Endodermal cell (in vitro differentiated cells): Measurements from ENCODE around the gene PARVA. TPM values are rescaled to one million over a fixed set of nuclear protein-coding genes. Genes with fewer than 3 reads are reported as not detected.
A peak's percentile ranks its signal among the peaks of the same experiment; 100 is the strongest.

Source experiments
- DNase-seq: peaks from one replicate; pipeline ENCODE4 v3.0.0-alpha.2; 2017
- H3K27ac ChIP-seq: 2 replicates; pipeline ENCODE4 v1.5.1; 2013; ENCODE audit warnings: mild to moderate bottlenecking, low read depth, low read length, moderate library complexity
- H3K27me3 ChIP-seq: 2 replicates; pipeline ENCODE4 v1.6.1; 2013; ENCODE audit warnings: mild to moderate bottlenecking, low read length, moderate library complexity; ENCODE audit not compliant: insufficient read depth, control insufficient read depth, poor library complexity, severe bottlenecking
- H3K36me3 ChIP-seq: 2 replicates; pipeline ENCODE4 v1.7.0; 2013; ENCODE audit warnings: mild to moderate bottlenecking, low read length, moderate library complexity; ENCODE audit not compliant: control insufficient read depth, insufficient read depth
- H3K4me1 ChIP-seq: one replicate; pipeline ENCODE4 v1.7.0; 2013; ENCODE audit warnings: low read length; ENCODE audit not compliant: control insufficient read depth, insufficient read depth
- H3K4me3 ChIP-seq: 2 replicates; pipeline ENCODE4 v1.5.1; 2013; ENCODE audit warnings: mild to moderate bottlenecking, low read length, moderate library complexity
- H3K9ac ChIP-seq: 2 replicates; pipeline ENCODE4 v1.6.1; 2013; ENCODE audit warnings: mild to moderate bottlenecking, low read length, moderate library complexity; ENCODE audit not compliant: poor library complexity, severe bottlenecking; ENCODE audit errors: extremely low read depth
- H3K9me3 ChIP-seq: 2 replicates; pipeline ENCODE4 v1.6.1; 2013; ENCODE audit warnings: mild to moderate bottlenecking, low read length, moderate library complexity; ENCODE audit not compliant: control insufficient read depth
- H3K27ac Mint-ChIP-seq: 2 replicates; pipeline ENCODE4 v1.8.0; 2020; ENCODE audit warnings: mixed read lengths
- H3K27me3 Mint-ChIP-seq: 2 replicates; pipeline ENCODE4 v1.8.0; 2021; ENCODE audit warnings: mild to moderate bottlenecking, mixed read lengths; ENCODE audit not compliant: insufficient read depth
- H3K36me3 Mint-ChIP-seq: 2 replicates; pipeline ENCODE4 v1.8.0; 2020; ENCODE audit warnings: low read depth, mixed read lengths
- H3K4me1 Mint-ChIP-seq: 2 replicates; pipeline ENCODE4 v1.8.0; 2020; ENCODE audit warnings: mixed read lengths
- H3K4me3 Mint-ChIP-seq: 2 replicates; pipeline ENCODE4 v1.8.0; 2020; ENCODE audit warnings: mild to moderate bottlenecking, moderate library complexity, mixed read lengths
- H3K9me3 Mint-ChIP-seq: 2 replicates; pipeline ENCODE4 v1.8.0; 2020; ENCODE audit warnings: mild to moderate bottlenecking, mixed read lengths
- WGBS, 2 experiments: methylation state at CpG; one replicate each; pipeline versions ENCODE4 v1.1.5 to v1.1.7; 2013; ENCODE audit warnings: missing lambda C conversion rate in 2 of 2, mixed read lengths in 1 of 2; ENCODE audit not compliant: insufficient coverage in 1 of 2, insufficient read length in 1 of 2; 5-methylcytosine and 5-hydroxymethylcytosine counted together
- total RNA-seq, 2 donors: library from RNA; stranded (reverse); fragmentation: NEBNext Ultra II Directional in 1 of 2; extraction: Animal tissue kit (Norgen Biotek cat#: 25700) in 1 of 2; gene quantifications; 2 replicates in 1 of 2; 3 replicates in 1 of 2; pipeline ENCODE4 v1.2.1, GENCODE V29; 2021
- TF ChIP-seq, protein P1 (sequence below): fragments of 200-600 bp; sonication (generic); conservative IDR thresholded peaks from 2 replicates; pipeline ENCODE4 v1.5.0; 2021; ENCODE audit warnings: antibody characterized with exemption, mild to moderate bottlenecking

PARVA gene
- total RNA-seq, 2 donors from 2014 or later = 27.3 to 37.3 TPM

DNA sequence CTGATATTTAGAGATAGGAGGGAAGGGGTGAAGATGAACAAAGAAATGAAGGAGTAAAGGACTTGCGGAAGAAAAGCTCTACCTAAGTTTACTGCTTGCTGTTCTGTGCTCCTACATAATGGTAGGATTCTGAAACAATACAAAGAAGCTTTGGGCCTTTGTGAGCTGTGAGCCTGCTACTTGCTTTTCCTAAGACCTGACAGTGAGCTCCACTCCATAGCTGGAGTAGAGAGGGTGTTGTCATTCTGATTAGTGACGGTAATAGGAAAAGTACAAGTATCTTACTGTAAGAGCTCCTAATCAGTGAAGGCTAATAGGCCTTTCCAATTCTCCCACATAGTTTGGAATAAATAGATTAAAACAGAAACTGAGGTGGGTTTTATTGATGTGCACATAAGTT lies 75.9 kb downstream of the PARVA start:
- DNase-seq = peak; percentile 15
- Histone ChIP-seq H3K36me3 (no peaks in the 10 kb centered on the region), H3K9ac (no peak overlapping the region), H3K27me3 (no peaks in the 10 kb centered on the region), H3K9me3 (no peaks in the 10 kb centered on the region), H3K4me3 (no peak overlapping the region), H3K27ac (no peak overlapping the region), H3K4me1 (peaks cover 3% of the 10 kb centered on the region)
- peak overlapping the region; percentile 78 for H3K27ac Mint-ChIP-seq
- H3K27me3 Mint-ChIP-seq = no peaks in the 10 kb centered on the region
- TF ChIP-seq, protein P1, sequence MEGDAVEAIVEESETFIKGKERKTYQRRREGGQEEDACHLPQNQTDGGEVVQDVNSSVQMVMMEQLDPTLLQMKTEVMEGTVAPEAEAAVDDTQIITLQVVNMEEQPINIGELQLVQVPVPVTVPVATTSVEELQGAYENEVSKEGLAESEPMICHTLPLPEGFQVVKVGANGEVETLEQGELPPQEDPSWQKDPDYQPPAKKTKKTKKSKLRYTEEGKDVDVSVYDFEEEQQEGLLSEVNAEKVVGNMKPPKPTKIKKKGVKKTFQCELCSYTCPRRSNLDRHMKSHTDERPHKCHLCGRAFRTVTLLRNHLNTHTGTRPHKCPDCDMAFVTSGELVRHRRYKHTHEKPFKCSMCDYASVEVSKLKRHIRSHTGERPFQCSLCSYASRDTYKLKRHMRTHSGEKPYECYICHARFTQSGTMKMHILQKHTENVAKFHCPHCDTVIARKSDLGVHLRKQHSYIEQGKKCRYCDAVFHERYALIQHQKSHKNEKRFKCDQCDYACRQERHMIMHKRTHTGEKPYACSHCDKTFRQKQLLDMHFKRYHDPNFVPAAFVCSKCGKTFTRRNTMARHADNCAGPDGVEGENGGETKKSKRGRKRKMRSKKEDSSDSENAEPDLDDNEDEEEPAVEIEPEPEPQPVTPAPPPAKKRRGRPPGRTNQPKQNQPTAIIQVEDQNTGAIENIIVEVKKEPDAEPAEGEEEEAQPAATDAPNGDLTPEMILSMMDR = no peak
- no peak overlapping the region for H3K4me3 Mint-ChIP-seq
- H3K4me1 Mint-ChIP-seq = peaks cover 9% of the 10 kb centered on the region
- H3K36me3 Mint-ChIP-seq = no peaks in the 10 kb centered on the region
- no peaks in the 10 kb centered on the region for H3K9me3 Mint-ChIP-seq
- 91 to 93% methylated on average over 1 to 2 of the region's 2 CpGs for WGBS, 2 experiments

DNA sequence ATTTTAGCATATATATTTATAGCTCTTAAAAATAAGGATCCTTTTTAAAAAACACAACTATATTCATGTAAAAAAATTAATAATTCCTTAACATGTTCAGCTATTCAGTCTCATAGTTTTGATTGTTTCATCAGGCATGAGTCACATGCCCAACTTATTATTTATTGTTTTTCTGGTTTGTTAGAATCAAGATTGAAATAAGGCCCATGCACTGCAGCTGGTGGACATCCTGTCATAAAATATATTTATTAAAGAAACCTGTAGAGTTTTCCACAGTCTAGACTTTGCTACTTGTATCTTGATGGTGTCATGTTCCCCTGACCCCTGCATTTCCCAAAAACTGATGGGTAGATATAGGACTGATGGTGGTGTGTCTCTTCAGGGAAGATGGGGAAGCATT lies 77.4 kb downstream of the PARVA start:
- no peaks in the 10 kb centered on the region for H3K36me3 Mint-ChIP-seq
- no peaks in the 10 kb centered on the region for H3K9me3 Mint-ChIP-seq
- Histone ChIP-seq H3K9ac (no peak overlapping the region), H3K4me3 (no peak overlapping the region), H3K27me3 (no peaks in the 10 kb centered on the region), H3K9me3 (no peaks in the 10 kb centered on the region), H3K4me1 (peaks cover 3% of the 10 kb centered on the region), H3K36me3 (no peaks in the 10 kb centered on the region), H3K27ac (no peak overlapping the region)
- DNase-seq = no peak
- H3K4me3 Mint-ChIP-seq = no peak overlapping the region
- no peak overlapping the region for H3K27ac Mint-ChIP-seq
- H3K4me1 Mint-ChIP-seq = peaks cover 10% of the 10 kb centered on the region
- no peaks in the 10 kb centered on the region for H3K27me3 Mint-ChIP-seq
- TF ChIP-seq, protein P1 = no peak

DNA sequence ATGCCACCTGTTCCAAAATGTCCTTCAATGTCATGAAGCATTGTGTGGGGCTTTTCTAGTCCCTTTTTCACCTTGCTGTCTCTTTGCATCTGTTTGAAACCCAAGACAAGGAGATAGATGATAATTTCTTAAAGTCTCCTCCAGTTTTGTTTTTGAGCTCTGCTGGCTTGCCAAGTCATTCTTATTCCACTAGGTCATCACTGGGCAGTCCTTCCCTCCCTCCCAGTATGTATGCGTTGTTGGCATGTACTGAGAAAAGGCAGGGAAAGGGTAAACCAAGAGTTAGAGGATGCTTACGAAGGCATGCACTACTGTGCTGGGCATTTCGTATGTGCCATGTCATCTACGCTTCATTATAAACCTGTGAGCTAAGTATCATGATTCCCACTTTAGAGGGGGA lies 78.6 kb downstream of the PARVA start:
- H3K9ac ChIP-seq = no peak overlapping the region
- Mint-ChIP-seq H3K27ac (no peak overlapping the region), H3K9me3 (no peaks in the 10 kb centered on the region), H3K4me3 (no peak overlapping the region), H3K4me1 (peaks cover 19% of the 10 kb centered on the region), H3K36me3 (no peaks in the 10 kb centered on the region), H3K27me3 (no peaks in the 10 kb centered on the region)
- no peak overlapping the region for H3K27ac ChIP-seq
- no peaks in the 10 kb centered on the region for H3K9me3 ChIP-seq
- H3K27me3 ChIP-seq = no peaks in the 10 kb centered on the region
- DNase-seq = peak; percentile 10
- TF ChIP-seq, protein P1 = no peak
- no peaks in the 10 kb centered on the region for H3K36me3 ChIP-seq
- 92 to 98% methylated on average over 2 to 4 of the region's 4 CpGs for WGBS, 2 experiments
- no peak overlapping the region for H3K4me3 ChIP-seq
- peaks cover 9% of the 10 kb centered on the region for H3K4me1 ChIP-seq
